ENCODE measurements around the gene CNOT3. TPM values are rescaled to one million over a fixed set of nuclear protein-coding genes. Genes with fewer than 3 reads are reported as not detected.

The CNOT3 gene
- total and polyA plus RNA-seq, 2 donors (not counting 1 experiment from before 2014, with no cell fraction given), result 28.1 to 82.1 TPM

- Histone ChIP-seq H3K36me3 (replicated peaks in 1 of 2; ENCODE audit: control extremely low read depth in 1 of 2, control insufficient read depth in 1 of 2, extremely low read depth in 1 of 2, insufficient read depth in 2 of 2, low read length in 1 of 2) (peaks cover 0 to 33% of the 10 kb centered on the region in 2 experiments), H3K27me3 (replicated peaks in 1 of 4; ENCODE audit: control extremely low read depth in 1 of 4, control insufficient read depth in 3 of 4, insufficient read depth in 4 of 4, low read length in 3 of 4) (peaks cover 0 to 13% (median 2%) of the 10 kb centered on the region in 4 experiments), H3K9ac (ENCODE audit: low read length) (peak overlapping the region; percentile 93), H3K4me3 (ENCODE audit: control extremely low read depth in 1 of 5, extremely low read depth in 1 of 5, insufficient read depth in 1 of 5, low read depth in 2 of 5, low read length in 4 of 5) (peak overlapping the region; percentile 5 to 94 (median 79)), H3K27ac (ENCODE audit: low read length in 2 of 2) (peak overlapping the region in 1 of 2 donors; percentile 96), H3K4me1 (ENCODE audit: control insufficient read depth in 2 of 2, insufficient read depth in 2 of 2, low read length in 2 of 2) (peaks cover 24 to 32% of the 10 kb centered on the region in 2 donors), H2AFZ (ENCODE audit: insufficient read depth, low read depth, low read length, poor library complexity, severe bottlenecking) (no peak overlapping the region), H3K9me3 (ENCODE audit: control extremely low read depth in 1 of 3, control insufficient read depth in 2 of 3, insufficient read depth in 1 of 3, low read length in 2 of 3) (no peaks in the 10 kb centered on the region), H3K4me2 (replicated peaks; ENCODE audit: low read depth, low read length, poor library complexity, severe bottlenecking) (peak overlapping the region; percentile 96), H3K79me2 (ENCODE audit: control insufficient read depth, insufficient read depth, low read length) (peaks cover 60% of the 10 kb centered on the region), H4K20me1 (ENCODE audit: control insufficient read depth, insufficient read depth, low read length, poor library complexity, severe bottlenecking) (peaks cover 58% of the 10 kb centered on the region)
- intact Hi-C loops (cut with micrococcal nuclease), result no loop called here
- DNase-seq, result no peak
- WGBS (ENCODE audit: insufficient coverage), result 59% methylated on average over 17 of the region's 31 CpGs
- ATAC-seq (ENCODE audit: low read depth), result no peak
- H3K4me1 Mint-ChIP-seq, result peaks cover 49% of the 10 kb centered on the region
- POLR2A ChIA-PET, result no interaction called here
- peaks cover 4% of the 10 kb centered on the region for H3K27me3 Mint-ChIP-seq
- CTCF ChIA-PET, result interaction anchor here (0.7 to 1.1 kb wide), 3 partner anchors 20 to 29 kb away, joined by 3 read pairs; partner anchors contain the start of gene LENG1
- H3K27ac Mint-ChIP-seq, result peak overlapping the region; percentile 90
- H3K4me3 Mint-ChIP-seq, result peak overlapping the region; percentile 89
- TF ChIP-seq CTCF (IDR thresholded peaks at IDR 0.05), result no peak
- TF ChIP-seq EZH2 (IDR thresholded peaks at IDR 0.05; ENCODE audit: borderline replicate concordance, insufficient read depth, low read depth, low read length, poor library complexity, severe bottlenecking), result no peak
- H3K9me3 Mint-ChIP-seq (ENCODE audit: insufficient read depth), result no peaks in the 10 kb centered on the region
Measured at GRCh38 chr19:54138489-54139256, 1.1 kb downstream of the CNOT3 start.

GRCh38 chr19:54141356-54141755 lies 3.8 kb downstream of the CNOT3 start:
- Histone ChIP-seq H4K20me1 (ENCODE audit: control insufficient read depth, insufficient read depth, low read length, poor library complexity, severe bottlenecking) (peaks cover 82% of the 10 kb centered on the region), H3K4me1 (ENCODE audit: control insufficient read depth in 2 of 2, insufficient read depth in 2 of 2, low read length in 2 of 2) (peaks cover 19 to 25% of the 10 kb centered on the region in 2 donors), H3K27ac (ENCODE audit: low read length in 2 of 2) (no peak overlapping the region), H2AFZ (ENCODE audit: insufficient read depth, low read depth, low read length, poor library complexity, severe bottlenecking) (no peak overlapping the region), H3K79me2 (ENCODE audit: control insufficient read depth, insufficient read depth, low read length) (peaks cover 74% of the 10 kb centered on the region), H3K9me3 (ENCODE audit: control extremely low read depth in 1 of 3, control insufficient read depth in 2 of 3, insufficient read depth in 1 of 3, low read length in 2 of 3) (no peaks in the 10 kb centered on the region), H3K27me3 (replicated peaks in 1 of 4; ENCODE audit: control extremely low read depth in 1 of 4, control insufficient read depth in 3 of 4, insufficient read depth in 4 of 4, low read length in 3 of 4) (no peaks in the 10 kb centered on the region), H3K4me2 (replicated peaks; ENCODE audit: low read depth, low read length, poor library complexity, severe bottlenecking) (no peak overlapping the region), H3K4me3 (ENCODE audit: control extremely low read depth in 1 of 5, extremely low read depth in 1 of 5, insufficient read depth in 1 of 5, low read depth in 2 of 5, low read length in 4 of 5) (no peak overlapping the region), H3K9ac (ENCODE audit: low read length) (no peak overlapping the region), H3K36me3 (replicated peaks in 1 of 2; ENCODE audit: control extremely low read depth in 1 of 2, control insufficient read depth in 1 of 2, extremely low read depth in 1 of 2, insufficient read depth in 2 of 2, low read length in 1 of 2) (peaks cover 0 to 60% of the 10 kb centered on the region in 2 experiments)
- POLR2A ChIA-PET, result no interaction called here
- no peaks in the 10 kb centered on the region for H3K9me3 Mint-ChIP-seq (ENCODE audit: insufficient read depth)
- peaks cover 42% of the 10 kb centered on the region for H3K4me1 Mint-ChIP-seq
- no peak overlapping the region for H3K4me3 Mint-ChIP-seq
- DNase-seq (no peak), ATAC-seq (ENCODE audit: low read depth) (no peak)
- TF ChIP-seq EZH2 (IDR thresholded peaks at IDR 0.05; ENCODE audit: borderline replicate concordance, insufficient read depth, low read depth, low read length, poor library complexity, severe bottlenecking), result no peak
- TF ChIP-seq CTCF (IDR thresholded peaks at IDR 0.05), result no peak
- CTCF ChIA-PET, result interaction anchor here (1.6 kb wide), 1 partner anchor 18 kb away, joined by 4 read pairs; the partner anchor contains the start of gene LENG1
- intact Hi-C loops (cut with micrococcal nuclease), result no loop called here
- no peak overlapping the region for H3K27ac Mint-ChIP-seq
- H3K27me3 Mint-ChIP-seq, result no peaks in the 10 kb centered on the region
- 100% methylated on average over 1 of the region's 3 CpGs for WGBS (ENCODE audit: insufficient coverage)
